ENCODE measurements around the gene CETN1. TPM values are rescaled to one million over a fixed set of nuclear protein-coding genes. Genes with fewer than 3 reads are reported as not detected.

CETN1 gene
- total RNA-seq, 1 donor from 2014 or later: not detected

- no peak for TF ChIP-seq CTCF (IDR thresholded peaks at IDR 0.05; ENCODE audit: insufficient read depth, low read length, poor library complexity, severe bottlenecking)
- Histone ChIP-seq H3K27me3 (ENCODE audit: control insufficient read depth, insufficient read depth, low read length) (no peaks in the 10 kb centered on the region), H3K4me3 (ENCODE audit: low read depth, low read length) (no peak overlapping the region), H3K36me3 (ENCODE audit: control insufficient read depth, insufficient read depth, low read length) (no peaks in the 10 kb centered on the region)
- DNase-seq (ENCODE audit: low read depth): no peak
Observed at GRCh38 chr18:574149-574860, 5.9 kb upstream of the CETN1 start.

- Histone ChIP-seq H3K27me3 (ENCODE audit: control insufficient read depth, insufficient read depth, low read length) (no peaks in the 10 kb centered on the region), H3K4me3 (ENCODE audit: low read depth, low read length) (no peak overlapping the region), H3K36me3 (ENCODE audit: control insufficient read depth, insufficient read depth, low read length) (no peaks in the 10 kb centered on the region)
- no peak for TF ChIP-seq CTCF (IDR thresholded peaks at IDR 0.05; ENCODE audit: insufficient read depth, low read length, poor library complexity, severe bottlenecking)
- no peak for DNase-seq (ENCODE audit: low read depth)
Observed at GRCh38 chr18:574865-575645, 5.1 kb upstream of the CETN1 start.

- Histone ChIP-seq H3K36me3 (ENCODE audit: control insufficient read depth, insufficient read depth, low read length) (no peaks in the 10 kb centered on the region), H3K4me3 (ENCODE audit: low read depth, low read length) (no peak overlapping the region), H3K27me3 (ENCODE audit: control insufficient read depth, insufficient read depth, low read length) (no peaks in the 10 kb centered on the region)
- no peak for DNase-seq (ENCODE audit: low read depth)
- TF ChIP-seq CTCF (IDR thresholded peaks at IDR 0.05; ENCODE audit: insufficient read depth, low read length, poor library complexity, severe bottlenecking): no peak
Observed at GRCh38 chr18:576924-577323, 3.3 kb upstream of the CETN1 start.

GRCh38 chr18:577643-578375 is 2.4 kb upstream of the CETN1 start:
- H3K27me3 ChIP-seq (ENCODE audit: control insufficient read depth, insufficient read depth, low read length): no peaks in the 10 kb centered on the region
- H3K4me3 ChIP-seq (ENCODE audit: low read depth, low read length): no peak overlapping the region

GRCh38 chr18:579238-579637 is 942 bp upstream of the CETN1 start:
- DNase-seq (ENCODE audit: low read depth): no peak
- Histone ChIP-seq H3K36me3 (ENCODE audit: control insufficient read depth, insufficient read depth, low read length) (no peaks in the 10 kb centered on the region), H3K4me3 (ENCODE audit: low read depth, low read length) (no peak overlapping the region), H3K27me3 (ENCODE audit: control insufficient read depth, insufficient read depth, low read length) (no peaks in the 10 kb centered on the region)
- no peak for TF ChIP-seq CTCF (IDR thresholded peaks at IDR 0.05; ENCODE audit: insufficient read depth, low read length, poor library complexity, severe bottlenecking)

More at GRCh38 chr18:577643-578375, 2.4 kb upstream of the CETN1 start:
- no peaks in the 10 kb centered on the region for H3K36me3 ChIP-seq (ENCODE audit: control insufficient read depth, insufficient read depth, low read length)
- no peak for TF ChIP-seq CTCF (IDR thresholded peaks at IDR 0.05; ENCODE audit: insufficient read depth, low read length, poor library complexity, severe bottlenecking)
- DNase-seq (ENCODE audit: low read depth): no peak

Measured in kidney epithelial cell (primary cell).